T-cell (primary cell): Measurements from ENCODE around the gene COA5. TPM values are rescaled to one million over a fixed set of nuclear protein-coding genes. Genes with fewer than 3 reads are reported as not detected.

Experiments used
- ATAC-seq, 4 experiments: fragments of 200-7000 bp in 3 of 4; fragments of 150-1000 bp in 1 of 4; cut with Tn5 transposase; replicated peaks in 1 of 4; 1 replicate in 3 of 4; 2 replicates in 1 of 4; pipeline ENCODE4 v1.10.0; 2021; ENCODE audit warnings: moderate library complexity in 3 of 4, mild to moderate bottlenecking in 2 of 4, moderate number of reproducible peaks in 1 of 4
- CTCF ChIA-PET, 2 donors: fragments of 300-600 bp; sonication (Branson Sonifier 250); formaldehyde crosslinking; loops; one replicate each; lab custom pipeline; 2022; ENCODE audit warnings: antibody characterized with exemption in 2 of 2; lab: Charles Lee
- POLR2A ChIA-PET, 2 donors: fragments of 300-600 bp; sonication (Branson Sonifier 250); formaldehyde crosslinking; loops; one replicate each; lab custom pipeline; 2022; ENCODE audit warnings: antibody characterized with exemption in 2 of 2; lab: Charles Lee
- DNase-seq, 35 experiments: peaks; one replicate each; pipeline versions ENCODE4 v3.0.0 to v3.0.0-alpha.2; 2013 to 2023
- H3K27ac ChIP-seq: one replicate; pipeline ENCODE4 v1.5.1; 2013; ENCODE audit warnings: low read length
- H3K27me3 ChIP-seq, 2 experiments: replicated peaks in 1 of 2; 1 replicate in 1 of 2; 2 replicates in 1 of 2; pipeline versions ENCODE4 v1.6.1 to v1.7.0; 2013; ENCODE audit warnings: low read length in 1 of 2, mixed read lengths in 1 of 2; ENCODE audit not compliant: control insufficient read depth in 2 of 2, insufficient read depth in 2 of 2; ENCODE audit errors: extremely low read depth in 1 of 2
- H3K36me3 ChIP-seq, 2 donors: 1 replicate in 1 of 2; 2 replicates in 1 of 2; pipeline versions ENCODE4 v1.6.1 to v1.7.0; 2013; ENCODE audit warnings: low read length in 1 of 2; ENCODE audit not compliant: control insufficient read depth in 2 of 2, insufficient read depth in 1 of 2; ENCODE audit errors: extremely low read depth in 1 of 2
- H3K4me1 ChIP-seq, 2 experiments: 1 replicate in 1 of 2; 2 replicates in 1 of 2; pipeline versions ENCODE4 v1.6.1 to v1.7.0; 2013; ENCODE audit warnings: low read length in 2 of 2, mixed read lengths in 1 of 2; ENCODE audit not compliant: insufficient read depth in 2 of 2, control insufficient read depth in 1 of 2; ENCODE audit errors: extremely low read depth in 1 of 2
- H3K4me3 ChIP-seq, 2 donors: 1 replicate in 1 of 2; 2 replicates in 1 of 2; pipeline versions ENCODE4 v1.5.1 to v1.7.0; 2013; ENCODE audit warnings: mild to moderate bottlenecking in 2 of 2, low read length in 1 of 2, moderate library complexity in 1 of 2; ENCODE audit not compliant: control insufficient read depth in 1 of 2; ENCODE audit errors: extremely low read depth in 1 of 2
- H3K9me3 ChIP-seq: 2 replicates; pipeline ENCODE4 v1.7.0; 2013
- H3K27ac Mint-ChIP-seq, 2 donors: one replicate each; pipeline ENCODE4 v1.8.0; 2020 to 2021; ENCODE audit warnings: mild to moderate bottlenecking in 2 of 2, mixed read lengths in 2 of 2
- H3K27me3 Mint-ChIP-seq, 2 donors: one replicate each; pipeline ENCODE4 v1.8.0; 2021 to 2022; ENCODE audit warnings: mixed read lengths in 2 of 2
- H3K36me3 Mint-ChIP-seq: one replicate; pipeline ENCODE4 v1.8.0; 2021; ENCODE audit warnings: mixed read lengths
- H3K4me1 Mint-ChIP-seq, 3 donors: one replicate each; pipeline ENCODE4 v1.8.0; 2020 to 2022; ENCODE audit warnings: mixed read lengths in 3 of 3, mild to moderate bottlenecking in 1 of 3
- H3K4me3 Mint-ChIP-seq, 3 donors: one replicate each; pipeline ENCODE4 v1.8.0; 2020 to 2022; ENCODE audit warnings: mild to moderate bottlenecking in 3 of 3, mixed read lengths in 3 of 3, moderate library complexity in 3 of 3
- H3K9me3 Mint-ChIP-seq, 3 donors: one replicate each; pipeline ENCODE4 v1.8.0; 2020 to 2022; ENCODE audit warnings: mixed read lengths in 3 of 3
- WGBS: methylation state at CpG from one replicate; pipeline ENCODE4 v1.1.5; 2013; ENCODE audit warnings: missing lambda C conversion rate; ENCODE audit not compliant: insufficient coverage; 5-methylcytosine and 5-hydroxymethylcytosine counted together
- total RNA-seq, 35 experiments: library from RNA in 6 of 35; stranded (reverse) in 6 of 35; fragments of 120-200 nt in 1 of 35; gene quantifications; one replicate each; pipeline versions ENCODE4 v1.2.1 to v1.2.4 and lab custom pipeline; 2013 to 2026

COA5 gene
- total RNA-seq, 5 donors from 2014 or later (not counting 1 experiment from before 2014, with no cell fraction given), result 24.6 to 45.8 (median 39.9) TPM

DNA sequence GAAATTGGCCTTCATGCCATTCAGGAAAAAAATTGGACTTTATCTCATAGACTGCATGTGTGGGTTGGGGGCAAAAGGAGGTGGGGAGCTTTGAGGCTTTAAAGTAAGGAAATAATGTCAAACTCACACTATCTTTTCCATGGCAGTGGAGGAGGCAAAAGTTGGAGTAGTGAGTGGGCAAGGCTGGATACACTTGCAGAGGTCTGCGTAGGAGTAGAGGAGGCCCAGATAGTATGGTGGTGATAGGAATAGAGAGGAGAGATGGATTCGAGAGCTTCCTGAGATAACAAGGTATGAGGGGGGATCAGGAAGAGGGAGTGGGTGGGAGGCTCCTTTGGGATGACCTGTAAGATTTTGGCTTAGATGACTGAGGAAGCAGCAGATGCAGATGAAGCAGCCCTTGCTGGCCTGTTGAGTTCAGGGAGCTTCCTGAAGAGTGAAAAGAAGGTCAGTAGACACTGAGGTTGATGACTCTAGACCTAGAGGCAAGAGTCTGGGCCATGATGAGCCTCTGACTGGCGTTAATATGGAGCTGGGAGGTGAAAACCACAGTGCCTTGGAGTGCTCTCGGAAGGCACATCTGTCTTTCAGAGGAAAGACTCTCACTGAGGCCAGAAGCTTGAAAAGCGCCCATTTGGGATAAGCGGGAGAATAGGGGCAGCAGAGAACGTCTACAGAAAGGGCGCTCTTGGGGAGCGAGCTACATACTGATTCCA, 5.9 kb upstream of the COA5 start:
- ChIA-PET CTCF (interaction anchor here in 1 of 2 donors (0.9 kb wide), 1 partner anchor 14 kb away, joined by 3 read pairs; no protein-coding TSS in a partner anchor), POLR2A (interaction anchor here in 1 of 2 donors (0.6 kb wide), 1 partner anchor 14 kb away, joined by 3 read pairs; no protein-coding TSS in a partner anchor)
- Histone ChIP-seq H3K4me1 (peaks cover 12 to 16% of the 10 kb centered on the region in 2 experiments), H3K9me3 (no peaks in the 10 kb centered on the region), H3K4me3 (no peak overlapping the region), H3K27me3 (no peaks in the 10 kb centered on the region), H3K27ac (no peak overlapping the region), H3K36me3 (peaks cover 0 to 61% of the 10 kb centered on the region in 2 donors)
- Mint-ChIP-seq H3K4me1 (peaks cover 61 to 67% (median 63%) of the 10 kb centered on the region in 3 donors), H3K9me3 (peaks cover 0 to 3% (median 0%) of the 10 kb centered on the region in 3 donors), H3K4me3 (no peak overlapping the region), H3K36me3 (peaks cover 51% of the 10 kb centered on the region), H3K27ac (peak overlapping the region; percentile 62 to 78), H3K27me3 (no peaks in the 10 kb centered on the region)
- DNase-seq (no peak), ATAC-seq (no peak)
- WGBS, result 99% methylated on average over 9 of the region's 9 CpGs

DNA sequence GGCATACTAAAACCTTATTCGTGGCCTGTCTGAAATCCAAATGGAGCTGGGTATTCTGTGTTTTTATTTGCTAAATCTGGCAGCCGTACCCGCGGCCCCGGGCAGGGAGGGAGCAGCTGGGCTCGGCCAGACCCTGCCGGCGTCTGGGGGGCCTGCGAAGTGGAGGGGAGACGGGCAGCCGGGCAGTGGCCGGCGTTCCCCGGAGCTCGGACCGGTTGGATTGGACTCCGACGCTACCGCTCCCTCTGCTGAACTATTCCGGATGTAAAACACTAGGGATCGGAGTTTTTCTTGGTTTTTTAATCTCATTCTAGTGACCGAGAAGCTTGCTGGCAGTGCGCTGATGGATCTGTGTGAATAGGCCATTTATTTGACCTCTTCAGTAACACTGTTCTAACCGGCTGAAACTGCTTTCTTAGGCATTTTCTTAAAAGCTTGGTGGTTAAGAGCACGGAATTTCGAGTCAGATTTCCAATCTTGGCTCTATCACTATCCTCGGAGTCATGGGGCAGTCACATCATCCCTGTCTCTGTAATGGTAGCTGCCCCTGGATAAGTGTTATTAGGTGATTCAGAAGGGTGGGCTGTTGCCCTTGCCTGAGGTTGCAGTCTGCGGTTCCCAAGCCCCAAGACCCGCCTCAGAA, 771 bp upstream of the COA5 start:
- peak in 3 of 35 experiments; percentile 5 to 30 (median 14) for DNase-seq
- peak overlapping the region; percentile 93 for H3K27ac ChIP-seq
- H3K4me1 Mint-ChIP-seq, result peaks cover 73 to 78% (median 76%) of the 10 kb centered on the region in 3 donors
- H3K27me3 ChIP-seq, result no peaks in the 10 kb centered on the region
- H3K27ac Mint-ChIP-seq, result peak overlapping the region; percentile 87 to 94
- H3K9me3 Mint-ChIP-seq, result peaks cover 0 to 3% (median 0%) of the 10 kb centered on the region in 3 donors
- peak; percentile 3 to 22 (median 10) for ATAC-seq
- ChIA-PET CTCF (interaction anchor here in 1 of 2 donors (0.6 to 0.7 kb wide), 2 partner anchors 40 to 227 kb away, joined by 3 to 5 read pairs; no protein-coding TSS in a partner anchor), POLR2A (interaction anchor here in 1 of 2 donors (0.7 to 0.8 kb wide), 2 partner anchors 37 to 145 kb away, joined by 3 read pairs; no protein-coding TSS in a partner anchor)
- H3K4me3 ChIP-seq, result peak overlapping the region; percentile 92 to 95
- WGBS, result under 1% methylated on average over 19 of the region's 29 CpGs
- peak overlapping the region; percentile 85 to 95 (median 90) for H3K4me3 Mint-ChIP-seq
- H3K36me3 ChIP-seq, result peaks cover 0 to 28% of the 10 kb centered on the region in 2 donors
- H3K4me1 ChIP-seq, result peaks cover 22 to 34% of the 10 kb centered on the region in 2 experiments
- H3K27me3 Mint-ChIP-seq, result no peaks in the 10 kb centered on the region
- peaks cover 25% of the 10 kb centered on the region for H3K36me3 Mint-ChIP-seq
- no peaks in the 10 kb centered on the region for H3K9me3 ChIP-seq

DNA sequence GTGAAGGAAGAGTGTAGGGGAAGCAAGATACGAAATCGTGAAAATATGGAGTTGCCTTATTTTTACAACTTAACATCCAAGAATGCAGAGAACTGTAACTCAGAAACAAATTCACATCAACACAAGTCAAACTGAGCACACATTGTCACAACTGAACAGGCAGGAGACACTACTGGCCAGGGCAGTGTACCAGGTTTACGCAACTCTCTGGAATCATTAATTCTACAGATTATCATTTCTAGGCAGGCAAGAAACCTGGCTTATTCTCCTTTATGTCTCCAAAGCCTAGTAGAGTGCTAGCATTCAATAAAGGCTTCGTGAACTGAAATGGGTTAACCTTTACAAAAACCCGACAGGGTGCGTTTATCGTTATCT, 584 bp downstream of the COA5 start:
- no peaks in the 10 kb centered on the region for H3K9me3 ChIP-seq
- no peak for DNase-seq
- ATAC-seq, result peak in 3 of 4 experiments; percentile 1 to 13 (median 1)
- POLR2A ChIA-PET, result interaction anchor here in 1 of 2 donors (1.2 kb wide), 1 partner anchor 10 kb away, joined by 3 read pairs; no protein-coding TSS in a partner anchor
- Mint-ChIP-seq H3K9me3 (no peaks in the 10 kb centered on the region), H3K36me3 (peaks cover 21% of the 10 kb centered on the region), H3K4me3 (peak overlapping the region; percentile 85 to 95 (median 90)), H3K27me3 (no peaks in the 10 kb centered on the region), H3K4me1 (peaks cover 61 to 70% (median 66%) of the 10 kb centered on the region in 3 donors), H3K27ac (peak overlapping the region; percentile 87 to 94)
- 0% methylated on average over 4 of the region's 7 CpGs for WGBS
- H3K27ac ChIP-seq, result peak overlapping the region; percentile 93
- H3K36me3 ChIP-seq, result peaks cover 0 to 19% of the 10 kb centered on the region in 2 donors
- H3K27me3 ChIP-seq, result no peaks in the 10 kb centered on the region
- H3K4me3 ChIP-seq, result peak overlapping the region; percentile 92 to 95
- CTCF ChIA-PET, result interaction anchor here in 1 of 2 donors (1.1 kb wide), 1 partner anchor 11 kb away, joined by 3 read pairs; no protein-coding TSS in a partner anchor
- H3K4me1 ChIP-seq, result peaks cover 22 to 34% of the 10 kb centered on the region in 2 experiments

DNA sequence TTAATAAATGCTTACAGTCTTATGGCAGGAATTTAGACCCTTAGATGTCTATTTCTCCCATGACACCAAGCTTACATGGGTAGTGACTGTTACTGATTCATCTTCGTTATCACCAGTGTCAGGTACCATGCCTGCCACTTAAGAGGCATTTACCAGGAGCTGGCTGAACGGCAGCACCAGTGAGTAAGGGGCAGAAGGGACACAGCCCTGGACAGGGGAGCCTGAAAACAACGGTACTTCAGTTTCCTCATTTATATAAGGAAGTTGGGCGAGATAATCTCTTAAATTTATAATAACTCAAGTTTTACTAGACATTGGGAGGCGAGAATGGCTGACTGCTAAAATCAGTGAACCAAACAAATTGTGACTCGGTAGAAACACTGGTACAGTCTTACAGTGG, 1.2 kb downstream of the COA5 start:
- Mint-ChIP-seq H3K36me3 (peaks cover 21% of the 10 kb centered on the region), H3K4me1 (peaks cover 61 to 70% (median 65%) of the 10 kb centered on the region in 3 donors), H3K9me3 (no peaks in the 10 kb centered on the region), H3K4me3 (peak overlapping the region; percentile 85 to 95 (median 90)), H3K27me3 (no peaks in the 10 kb centered on the region), H3K27ac (peak overlapping the region; percentile 87 to 94)
- H3K27ac ChIP-seq, result peak overlapping the region; percentile 93
- H3K36me3 ChIP-seq, result peaks cover 0 to 20% of the 10 kb centered on the region in 2 donors
- peaks cover 22 to 34% of the 10 kb centered on the region in 2 experiments for H3K4me1 ChIP-seq
- H3K9me3 ChIP-seq, result no peaks in the 10 kb centered on the region
- H3K4me3 ChIP-seq, result no peak overlapping the region
- CTCF ChIA-PET, result interaction anchor here in 1 of 2 donors (1.1 kb wide), 1 partner anchor 11 kb away, joined by 3 read pairs; no protein-coding TSS in a partner anchor
- ATAC-seq (no peak), DNase-seq (no peak)
- no CpG with 5 or more reads among the region's 6 CpGs for WGBS
- POLR2A ChIA-PET, result interaction anchor here in 1 of 2 donors (0.6 to 1.2 kb wide), 2 partner anchors 10 to 13 kb away, joined by 3 read pairs; no protein-coding TSS in a partner anchor
- no peaks in the 10 kb centered on the region for H3K27me3 ChIP-seq

DNA sequence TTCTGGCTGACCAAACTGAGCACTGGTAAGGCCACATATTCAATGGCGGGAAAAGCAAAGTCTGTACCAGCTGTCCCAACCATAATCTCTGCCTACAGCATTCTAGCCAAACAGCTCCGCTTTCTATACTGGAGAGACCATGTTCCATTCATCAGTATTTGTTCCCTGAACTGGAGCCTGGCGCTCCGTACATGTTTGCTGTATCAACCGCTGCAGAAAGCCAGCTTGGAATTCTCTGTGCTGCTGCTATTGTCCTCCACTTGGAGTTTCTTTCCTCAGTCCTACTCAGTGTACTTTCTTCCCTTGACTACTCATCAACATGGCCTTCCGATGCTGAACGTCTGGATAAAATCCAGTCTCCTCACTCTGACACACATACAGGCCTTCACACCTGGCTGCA, 1.9 kb downstream of the COA5 start:
- peaks cover 59 to 65% (median 61%) of the 10 kb centered on the region in 3 donors for H3K4me1 Mint-ChIP-seq
- CTCF ChIA-PET, result no interaction called here
- H3K27ac ChIP-seq, result peak overlapping the region; percentile 93

DNA sequence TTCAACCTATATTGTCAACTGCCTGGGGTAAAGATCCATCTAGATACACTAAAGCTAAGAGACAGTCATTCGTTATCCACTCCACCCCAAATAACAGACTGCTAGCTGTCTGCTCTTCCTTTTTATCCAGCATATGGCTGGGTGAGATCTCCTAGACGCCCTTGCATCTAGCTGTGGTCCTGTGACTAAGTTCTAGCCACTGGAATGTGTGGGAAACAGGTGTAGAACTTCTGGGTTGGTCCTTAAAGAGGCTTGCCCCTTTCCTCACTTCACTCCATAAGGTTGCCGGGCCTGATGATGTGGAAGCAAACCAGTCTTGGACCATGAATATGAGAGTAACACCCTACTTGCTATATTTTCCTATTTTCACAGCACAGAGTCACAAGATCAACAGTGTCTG, 3.2 kb downstream of the COA5 start:
- Histone ChIP-seq H3K27ac (no peak overlapping the region), H3K4me3 (no peak overlapping the region), H3K27me3 (no peaks in the 10 kb centered on the region), H3K36me3 (peaks cover 0 to 26% of the 10 kb centered on the region in 2 donors), H3K9me3 (no peaks in the 10 kb centered on the region), H3K4me1 (peaks cover 18 to 28% of the 10 kb centered on the region in 2 experiments)
- 100% methylated on average over 1 of the region's 3 CpGs for WGBS
- Mint-ChIP-seq H3K9me3 (no peaks in the 10 kb centered on the region), H3K27me3 (no peaks in the 10 kb centered on the region), H3K4me3 (no peak overlapping the region), H3K27ac (peak overlapping the region; percentile 77 to 94), H3K36me3 (peaks cover 10% of the 10 kb centered on the region), H3K4me1 (peaks cover 46 to 52% (median 47%) of the 10 kb centered on the region in 3 donors)
- ChIA-PET POLR2A (interaction anchor here (0.5 to 0.6 kb wide), 2 partner anchors 8 to 106 kb away, joined by 3 read pairs; no protein-coding TSS in a partner anchor), CTCF (no interaction called here)
- no peak for ATAC-seq
- no peak for DNase-seq

More for the DNA sequence above, 1.9 kb downstream of the COA5 start:
- no peaks in the 10 kb centered on the region for H3K9me3 Mint-ChIP-seq
- ATAC-seq (no peak), DNase-seq (no peak)
- H3K4me3 Mint-ChIP-seq, result peak overlapping the region; percentile 17 to 95 (median 90)
- POLR2A ChIA-PET, result no interaction called here
- peaks cover 22 to 34% of the 10 kb centered on the region in 2 experiments for H3K4me1 ChIP-seq
- H3K36me3 ChIP-seq, result peaks cover 0 to 24% of the 10 kb centered on the region in 2 donors
- WGBS, result 90% methylated on average over 7 of the region's 7 CpGs
- peaks cover 16% of the 10 kb centered on the region for H3K36me3 Mint-ChIP-seq
- no peaks in the 10 kb centered on the region for H3K9me3 ChIP-seq
- no peaks in the 10 kb centered on the region for H3K27me3 Mint-ChIP-seq
- no peak overlapping the region for H3K4me3 ChIP-seq
- peak overlapping the region; percentile 87 to 94 for H3K27ac Mint-ChIP-seq
- no peaks in the 10 kb centered on the region for H3K27me3 ChIP-seq
